Fibroblast of lung (primary cell): ENCODE data around the gene ENO4.

ENCODE experiments used
- CTCF ChIP-seq, 2 donors: IDR thresholded peaks in 1 of 2; conservative IDR thresholded peaks in 1 of 2; 1 replicate in 1 of 2; 2 replicates in 1 of 2; pipeline ENCODE4 v1.5.1; 2011 to 2012; ENCODE audit warnings: low read length in 2 of 2, control low read depth in 1 of 2, inconsistent platforms in 1 of 2, low read depth in 1 of 2, mild to moderate bottlenecking in 1 of 2
- EZH2 ChIP-seq: IDR thresholded peaks from 2 replicates; pipeline ENCODE4 v1.5.1; 2012; ENCODE audit warnings: low read length, control low read depth, mild to moderate bottlenecking; ENCODE audit errors: missing control alignments

- TF ChIP-seq CTCF (conservative IDR thresholded peaks at IDR 0.05 in 1 of 2, IDR thresholded peaks at IDR 0.05 in 1 of 2; ENCODE audit: low read depth in 1 of 2, low read length in 2 of 2) (no peak), EZH2 (peak; percentile 58)
Observed at GRCh38 chr10:116850058-116850611, 836 bp downstream of the ENO4 start.
